Adrenal gland (tissue), 5 donors: ENCODE measurements around the gene CPXM2.

Experiments used
- POLR2A ChIP-seq, 2 donors: fragments of 450-650 bp; IDR thresholded peaks; one replicate each; pipeline ENCODE4 v1.6.1; 2017; ENCODE audit warnings: antibody characterized with exemption in 2 of 2, mild to moderate bottlenecking in 2 of 2, moderate library complexity in 1 of 2
- TF ChIP-seq, protein P1 (sequence below), 6 experiments: fragments of 450-650 bp in 4 of 6; fragments of 200-600 bp in 2 of 6; sonication (generic) in 1 of 6; IDR thresholded peaks; 1 replicate in 5 of 6; 2 replicates in 1 of 6; pipeline versions ENCODE4 v1.5.1 to v1.8.0; 2016 to 2021; ENCODE audit warnings: antibody characterized with exemption in 6 of 6, mild to moderate bottlenecking in 2 of 6, moderate library complexity in 1 of 6
- donor health status: DM: no; HTN: no; CAD: no.

DNA sequence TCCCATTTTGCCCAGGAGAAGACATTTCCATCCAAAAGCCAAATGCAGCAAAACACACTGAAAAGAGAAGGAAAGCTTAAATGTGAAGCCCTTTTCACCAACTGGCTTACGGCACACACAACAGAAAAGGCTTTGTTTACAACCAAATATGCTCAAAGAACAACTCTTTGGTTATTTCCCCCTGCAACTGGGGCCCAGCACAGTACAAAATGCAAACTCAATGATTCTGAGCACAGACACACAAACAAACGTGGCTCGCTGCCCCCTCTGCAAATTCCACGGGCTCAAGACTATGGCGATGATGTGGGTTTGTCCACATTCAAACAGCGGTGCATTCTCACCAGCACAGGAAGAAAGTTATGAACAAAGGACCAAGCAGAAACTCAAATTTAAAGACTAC is 5.3 kb downstream of the CPXM2 start:
- no peak for TF ChIP-seq POLR2A (IDR thresholded peaks at IDR 0.05)
- TF ChIP-seq, protein P1, sequence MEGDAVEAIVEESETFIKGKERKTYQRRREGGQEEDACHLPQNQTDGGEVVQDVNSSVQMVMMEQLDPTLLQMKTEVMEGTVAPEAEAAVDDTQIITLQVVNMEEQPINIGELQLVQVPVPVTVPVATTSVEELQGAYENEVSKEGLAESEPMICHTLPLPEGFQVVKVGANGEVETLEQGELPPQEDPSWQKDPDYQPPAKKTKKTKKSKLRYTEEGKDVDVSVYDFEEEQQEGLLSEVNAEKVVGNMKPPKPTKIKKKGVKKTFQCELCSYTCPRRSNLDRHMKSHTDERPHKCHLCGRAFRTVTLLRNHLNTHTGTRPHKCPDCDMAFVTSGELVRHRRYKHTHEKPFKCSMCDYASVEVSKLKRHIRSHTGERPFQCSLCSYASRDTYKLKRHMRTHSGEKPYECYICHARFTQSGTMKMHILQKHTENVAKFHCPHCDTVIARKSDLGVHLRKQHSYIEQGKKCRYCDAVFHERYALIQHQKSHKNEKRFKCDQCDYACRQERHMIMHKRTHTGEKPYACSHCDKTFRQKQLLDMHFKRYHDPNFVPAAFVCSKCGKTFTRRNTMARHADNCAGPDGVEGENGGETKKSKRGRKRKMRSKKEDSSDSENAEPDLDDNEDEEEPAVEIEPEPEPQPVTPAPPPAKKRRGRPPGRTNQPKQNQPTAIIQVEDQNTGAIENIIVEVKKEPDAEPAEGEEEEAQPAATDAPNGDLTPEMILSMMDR (IDR thresholded peaks at IDR 0.05), result no peak
